ENCODE measurements around the gene UBE2D1.
A peak's percentile ranks its signal among the peaks of the same experiment; 100 is the strongest.

Gene UBE2D1

DNA sequence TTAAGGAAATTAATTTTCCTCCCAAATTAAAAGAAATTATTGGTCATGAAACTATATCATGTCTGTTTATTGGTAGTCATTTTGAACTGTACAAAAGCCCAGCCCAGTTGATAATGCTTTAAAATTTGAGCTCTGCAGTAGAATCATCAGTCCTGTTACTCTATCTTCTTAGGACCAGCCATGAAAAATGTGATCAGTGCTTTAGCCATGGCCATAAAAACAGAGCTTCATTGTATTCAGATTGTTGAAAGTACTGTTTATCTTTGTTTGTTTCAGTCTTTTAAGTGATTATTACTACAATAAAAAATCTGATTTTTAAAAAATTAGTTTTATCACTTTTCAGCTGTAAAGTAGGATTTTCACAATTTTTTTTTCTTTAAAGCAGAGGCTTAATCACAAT is 36.7 kb downstream of the UBE2D1 start:
- no peak for DNase-seq
- in situ Hi-C loops (cut with MboI; ENCODE audit: low pct_unique_long_range_greater_than_20kb, low sequenced_read_pairs), result no loop called here

DNA sequence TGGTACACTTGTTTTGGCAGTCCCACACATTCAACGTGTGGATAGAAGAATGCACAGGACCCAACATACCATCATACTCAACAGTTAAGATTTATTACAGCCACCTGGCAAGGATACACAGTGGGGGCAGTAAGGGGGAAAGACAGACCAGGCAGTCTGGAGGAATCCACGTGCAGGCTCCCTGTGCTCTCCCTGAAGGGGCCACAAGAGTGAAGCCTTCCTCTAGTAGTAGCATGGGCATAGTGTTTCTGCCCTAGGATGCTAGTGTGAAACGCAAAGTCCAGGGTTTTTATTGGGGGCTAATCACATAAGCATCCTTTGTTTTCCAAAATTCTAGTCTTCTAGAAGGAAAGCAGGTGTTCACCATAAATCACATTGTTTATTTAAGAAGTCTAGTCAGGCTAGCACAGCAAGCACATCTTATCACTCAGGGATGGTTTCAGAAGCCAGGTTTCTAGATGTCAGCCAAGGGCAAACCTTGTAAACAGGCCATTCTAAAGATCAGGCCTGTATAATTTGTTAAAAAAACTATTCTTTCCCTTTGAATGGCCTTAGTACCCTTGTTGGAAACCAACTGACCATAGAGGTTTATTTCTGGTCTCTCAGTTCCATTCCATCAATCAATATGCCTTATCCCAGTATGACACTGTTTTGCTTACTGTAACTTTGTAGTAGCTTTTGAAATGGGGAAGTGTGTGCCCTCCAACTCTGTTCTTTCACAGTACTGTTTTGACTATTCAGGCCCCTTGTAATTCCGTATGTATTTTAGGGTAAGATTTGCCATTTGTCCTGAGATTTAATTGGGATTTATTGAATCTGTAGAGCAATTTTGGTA is 38.0 kb downstream of the UBE2D1 start:
- DNase-seq, result no peak
- in situ Hi-C loops (cut with MboI; ENCODE audit: low pct_unique_long_range_greater_than_20kb, low sequenced_read_pairs), result no loop called here

DNA sequence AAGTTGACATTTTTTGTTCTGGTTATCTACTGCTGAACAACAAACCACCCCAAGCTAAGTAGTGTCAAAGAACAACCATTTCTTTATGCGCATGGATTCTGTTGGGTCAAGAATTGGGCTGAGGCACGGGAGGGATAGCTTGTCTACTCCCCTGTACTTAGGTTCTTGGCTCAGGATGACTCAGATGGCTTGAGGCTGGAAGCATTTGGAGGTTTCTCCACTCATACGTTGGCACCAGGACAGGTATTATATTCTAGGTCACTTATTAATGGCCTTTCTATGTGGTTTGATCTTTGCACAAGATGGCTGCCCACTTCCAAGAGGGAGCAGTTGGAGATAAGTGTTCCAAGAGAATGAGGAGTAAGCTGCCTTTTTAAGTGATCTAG is 38.6 kb downstream of the UBE2D1 start:
- in situ Hi-C loops (cut with MboI; ENCODE audit: low pct_unique_long_range_greater_than_20kb, low sequenced_read_pairs), result no loop called here
- no peak for DNase-seq

DNA sequence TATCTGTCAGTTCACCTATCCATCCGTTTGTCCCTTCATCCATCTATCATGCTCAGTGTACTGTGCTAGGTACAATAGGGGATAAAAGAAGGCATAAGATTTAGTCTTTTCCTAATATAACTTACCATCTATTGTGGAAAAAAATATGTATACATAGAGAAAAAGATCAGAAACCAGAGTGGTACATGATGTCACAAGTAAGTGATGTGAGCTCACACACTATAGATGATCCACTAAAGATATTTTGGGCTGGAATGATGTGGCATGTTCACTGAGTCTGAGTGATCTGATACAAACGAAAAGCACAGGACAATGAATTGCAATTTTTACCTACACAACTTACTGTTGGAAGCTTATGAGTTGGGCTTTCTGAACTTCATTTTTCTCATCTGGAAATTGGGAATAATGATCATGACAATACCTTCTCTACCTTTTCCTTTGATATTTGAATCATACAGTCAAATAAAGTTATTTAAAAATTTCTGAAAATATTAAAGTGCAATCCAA is 47.7 kb downstream of the UBE2D1 start:
- in situ Hi-C loops (cut with MboI; ENCODE audit: low pct_unique_long_range_greater_than_20kb, low sequenced_read_pairs), result no loop called here
- no peak for DNase-seq

DNA sequence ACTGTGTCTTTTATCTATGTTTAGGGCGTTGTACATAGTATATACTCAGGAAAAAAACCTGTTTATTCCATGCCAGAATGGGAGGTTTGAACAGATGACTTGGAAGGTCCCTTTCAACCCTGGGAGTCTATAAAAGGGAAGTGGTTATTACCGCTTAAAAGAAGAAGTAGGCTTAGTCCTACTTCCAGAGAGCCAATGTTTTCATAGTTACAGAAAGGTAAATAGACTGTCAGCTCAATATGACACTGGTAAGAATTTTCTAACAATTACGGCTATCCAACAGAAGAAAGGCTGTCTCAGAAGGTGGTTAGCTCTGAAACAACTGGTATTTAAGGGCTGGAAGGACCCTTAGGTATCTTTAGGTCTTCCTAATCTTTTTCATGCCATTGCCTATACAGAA is 49.3 kb downstream of the UBE2D1 start:
- in situ Hi-C loops (cut with MboI; ENCODE audit: low pct_unique_long_range_greater_than_20kb, low sequenced_read_pairs), result no loop called here
- DNase-seq, result peak; percentile 85

DNA sequence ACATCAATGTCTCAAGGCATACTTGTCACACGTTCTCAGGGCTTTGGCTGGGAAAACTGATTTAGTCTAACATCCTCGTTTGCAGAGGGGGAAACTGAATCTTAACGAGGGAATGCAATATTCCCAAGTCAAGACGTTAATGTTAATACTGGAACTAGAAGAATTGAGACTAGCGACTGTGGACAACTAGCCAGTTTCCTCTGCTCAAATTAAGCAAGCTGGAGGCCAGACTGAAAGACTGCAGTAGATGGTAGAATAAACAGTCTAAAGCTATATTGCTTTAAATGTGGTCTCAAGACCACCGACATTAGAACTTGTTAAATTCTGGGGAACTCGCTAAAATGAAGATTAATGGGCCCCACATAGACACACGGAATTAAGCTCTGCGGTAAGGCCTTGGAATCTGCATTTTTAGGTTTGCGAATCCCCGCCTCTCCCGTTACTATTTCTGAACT is 49.8 kb downstream of the UBE2D1 start:
- no peak for DNase-seq

DNA sequence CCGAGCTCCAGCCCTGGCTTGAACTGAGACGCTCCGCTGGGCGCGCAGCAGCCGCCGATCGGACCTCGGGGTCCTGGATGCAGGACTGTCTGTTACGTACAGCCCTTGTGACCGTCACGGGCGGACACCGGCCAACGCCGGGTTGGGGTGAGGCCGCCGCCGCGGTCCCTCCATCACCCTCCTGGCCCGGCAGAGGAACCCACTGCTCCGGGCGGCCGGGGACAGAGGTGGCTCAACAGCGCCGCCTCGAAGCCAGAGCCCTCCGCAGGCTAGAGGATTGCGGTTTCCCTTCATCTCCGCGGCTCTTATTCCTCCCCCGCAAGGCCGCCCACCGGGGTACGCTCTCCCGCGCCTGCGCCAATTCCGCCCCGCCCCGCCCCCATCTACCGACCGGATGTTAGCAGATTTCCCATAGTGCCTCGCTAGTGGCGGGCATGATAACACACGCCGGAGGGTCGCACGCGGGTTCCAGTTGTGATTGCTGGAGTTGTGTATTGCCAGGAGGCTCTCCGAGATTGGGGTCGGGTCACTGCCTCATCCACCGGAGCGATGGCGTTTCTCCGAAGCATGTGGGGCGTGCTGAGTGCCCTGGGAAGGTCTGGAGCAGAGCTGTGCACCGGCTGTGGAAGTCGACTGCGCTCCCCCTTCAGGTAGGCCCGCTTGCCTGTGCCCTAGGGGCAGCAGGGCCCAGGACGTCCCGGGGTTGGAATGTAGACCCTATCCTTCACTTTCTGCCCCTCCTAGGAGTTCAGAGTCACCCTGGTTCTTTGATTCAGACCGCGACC is 50.4 kb downstream of the UBE2D1 start, which contains the start of gene TFAM:
Gene TFAM (plus strand): TSS at position 412 of the 785 bp plus-strand sequence. CDS start 138 bp downstream, at position 550.
- in situ Hi-C loops (cut with MboI; ENCODE audit: low pct_unique_long_range_greater_than_20kb, low sequenced_read_pairs), result no loop called here
- peak; percentile 96 for DNase-seq

More for the DNA sequence above, 49.8 kb downstream of the UBE2D1 start:
- in situ Hi-C loops (cut with MboI; ENCODE audit: low pct_unique_long_range_greater_than_20kb, low sequenced_read_pairs), result no loop called here

DNA sequence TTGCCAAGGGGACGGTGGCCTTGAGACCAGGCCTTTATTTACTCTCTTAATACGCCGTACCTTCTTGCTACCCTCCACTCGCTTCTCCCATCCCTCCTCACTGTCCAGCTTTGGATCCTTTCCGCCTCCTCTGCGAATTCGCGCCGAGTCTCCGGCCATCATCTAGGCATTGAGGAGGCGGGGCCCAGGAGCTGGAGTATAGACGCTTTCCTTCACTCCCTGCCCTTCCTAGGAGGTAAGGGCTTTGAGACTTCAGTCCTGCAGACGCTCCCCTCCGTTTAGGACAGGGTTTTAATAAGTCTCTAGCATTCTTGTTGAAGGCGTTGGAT is 50.9 kb downstream of the UBE2D1 start:
- no peak for DNase-seq
- in situ Hi-C loops (cut with MboI; ENCODE audit: low pct_unique_long_range_greater_than_20kb, low sequenced_read_pairs), result no loop called here

DNA sequence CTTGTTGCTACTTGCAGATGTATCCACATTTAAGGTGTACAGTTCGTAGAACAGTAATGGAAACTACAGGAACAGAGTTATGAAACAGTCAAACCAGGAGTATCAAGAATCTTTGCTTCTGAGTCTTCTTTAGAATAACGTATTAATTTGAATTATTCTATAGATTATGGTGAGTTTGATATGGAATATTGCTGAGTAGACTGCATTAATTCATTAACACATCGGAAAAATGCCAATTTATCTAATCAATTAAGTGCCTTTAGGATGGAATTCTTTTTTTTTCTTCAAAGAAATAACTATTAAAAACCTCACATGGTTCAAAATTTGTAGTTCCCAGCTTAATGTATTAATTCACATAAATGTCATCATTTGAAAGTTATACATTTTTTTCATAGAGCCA is 54.2 kb downstream of the UBE2D1 start:
- no peak for DNase-seq
- in situ Hi-C loops (cut with MboI; ENCODE audit: low pct_unique_long_range_greater_than_20kb, low sequenced_read_pairs), result no loop called here

DNA sequence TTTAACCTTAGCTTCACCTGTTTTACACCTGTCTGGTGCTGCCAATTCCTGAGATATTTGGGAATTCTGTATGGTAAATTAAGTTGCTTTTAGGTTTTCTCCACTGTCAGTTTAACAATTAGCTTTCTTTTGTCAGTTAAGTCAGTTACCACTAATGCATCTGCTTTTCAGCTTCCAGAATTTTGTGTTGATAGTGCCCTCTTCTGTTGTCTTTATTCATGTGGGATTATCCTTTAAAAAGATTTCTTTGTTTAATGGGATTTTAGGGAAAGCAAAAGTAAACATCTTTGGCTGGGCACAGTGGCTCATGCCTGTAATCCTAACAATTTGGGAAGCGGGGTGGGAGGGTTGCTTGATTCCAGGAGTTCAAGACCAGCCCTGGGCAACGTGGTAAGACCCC is 58.5 kb downstream of the UBE2D1 start:
- in situ Hi-C loops (cut with MboI; ENCODE audit: low pct_unique_long_range_greater_than_20kb, low sequenced_read_pairs), result no loop called here
- no peak for DNase-seq

DNA sequence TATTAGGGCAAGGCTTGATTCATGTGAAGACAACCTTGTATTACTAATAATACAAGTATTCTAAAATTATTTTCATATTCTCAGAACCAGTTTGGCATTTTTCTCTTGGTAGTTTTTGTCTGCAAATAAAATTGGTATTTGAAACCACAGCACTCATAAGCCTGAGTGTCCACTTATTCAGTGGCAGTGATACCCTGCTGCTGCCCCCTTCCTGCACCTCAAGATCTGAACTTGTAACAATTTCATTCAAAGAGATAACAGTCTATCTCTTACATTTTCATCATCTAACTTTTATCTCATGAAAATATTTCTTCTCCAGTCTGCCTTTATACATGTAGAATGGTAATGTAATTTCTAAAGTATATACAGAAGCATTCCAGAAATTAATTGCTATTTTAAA is 59.7 kb downstream of the UBE2D1 start:
- DNase-seq, result no peak
- in situ Hi-C loops (cut with MboI; ENCODE audit: low pct_unique_long_range_greater_than_20kb, low sequenced_read_pairs), result no loop called here

DNA sequence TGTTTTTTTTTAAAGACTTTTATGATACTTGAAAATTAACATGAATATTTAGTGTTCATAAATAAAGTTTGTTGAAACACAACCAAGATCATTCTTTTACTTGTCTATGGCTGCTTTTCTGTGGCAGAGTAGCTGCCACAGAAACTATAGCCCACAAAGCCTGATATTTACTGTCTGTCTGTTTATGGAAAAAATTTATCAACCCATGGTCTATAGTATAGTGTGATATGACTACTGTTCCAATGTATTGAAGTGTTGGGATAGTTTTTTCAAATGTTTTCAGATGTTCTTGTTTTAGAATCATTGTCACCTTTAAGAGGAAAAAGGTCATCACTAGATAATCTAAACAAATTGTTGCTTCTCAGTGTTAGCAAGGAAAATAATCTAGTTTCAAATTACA is 61.3 kb downstream of the UBE2D1 start:
- in situ Hi-C loops (cut with MboI; ENCODE audit: low pct_unique_long_range_greater_than_20kb, low sequenced_read_pairs), result no loop called here
- DNase-seq, result no peak

DNA sequence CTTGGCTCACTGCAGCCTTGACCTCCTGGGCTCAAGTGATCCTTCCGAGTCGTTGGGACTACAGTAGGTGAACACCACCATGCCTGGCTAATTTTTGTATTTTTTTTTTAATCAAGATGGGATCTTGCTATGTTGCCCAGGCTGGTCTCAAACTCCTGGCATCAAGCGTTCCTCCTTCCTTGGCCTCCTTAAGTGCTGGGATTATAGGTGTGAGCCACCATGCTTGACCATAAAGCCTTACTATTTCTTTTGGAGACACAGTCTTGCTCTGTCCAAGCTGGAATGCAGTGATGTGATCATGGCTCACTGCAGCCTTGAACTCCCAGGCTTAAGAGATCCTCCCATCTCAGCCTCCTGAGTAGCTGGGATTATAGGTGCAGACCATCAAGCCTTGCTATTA is 63.0 kb downstream of the UBE2D1 start:
- DNase-seq, result no peak
- in situ Hi-C loops (cut with MboI; ENCODE audit: low pct_unique_long_range_greater_than_20kb, low sequenced_read_pairs), result no loop called here

DNA sequence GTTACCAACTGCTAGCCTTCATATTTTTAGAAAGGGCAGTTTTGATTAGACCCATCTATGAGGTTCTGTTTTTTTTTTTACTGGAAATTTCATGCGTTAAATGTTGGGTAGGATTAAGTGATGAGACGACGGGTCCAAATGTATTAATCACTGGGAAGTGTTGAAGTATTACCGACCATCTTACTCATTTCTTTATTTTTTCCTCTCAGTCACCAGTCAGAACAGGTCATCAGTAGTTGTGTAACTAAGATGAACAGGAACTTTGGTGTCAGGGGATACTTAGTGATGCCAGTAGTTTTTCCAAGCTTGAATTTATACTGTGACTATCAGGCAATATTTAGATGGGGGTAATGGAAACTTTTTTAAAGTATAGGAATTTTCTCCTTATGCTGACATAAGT is 64.6 kb downstream of the UBE2D1 start:
- in situ Hi-C loops (cut with MboI; ENCODE audit: low pct_unique_long_range_greater_than_20kb, low sequenced_read_pairs), result no loop called here
- DNase-seq, result no peak

DNA sequence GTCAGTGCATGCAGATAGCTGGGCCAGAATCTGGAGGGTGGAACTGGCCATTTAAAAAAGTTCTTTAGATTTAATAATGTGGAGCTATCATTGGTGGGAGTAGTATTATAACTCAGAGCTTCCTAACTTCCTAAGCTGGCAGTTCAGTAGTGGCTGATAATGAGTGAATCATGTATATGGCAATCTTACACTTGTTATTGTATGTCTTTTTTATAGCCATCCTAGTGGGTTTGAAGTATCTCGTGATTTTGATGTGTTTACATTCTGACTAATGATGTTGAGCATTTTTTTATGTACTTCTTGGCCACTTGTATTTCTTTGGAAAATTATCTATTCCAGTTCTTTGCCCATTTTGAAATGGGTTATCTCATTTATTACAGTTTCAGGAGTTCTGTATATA is 65.8 kb downstream of the UBE2D1 start:
- DNase-seq, result no peak
- in situ Hi-C loops (cut with MboI; ENCODE audit: low pct_unique_long_range_greater_than_20kb, low sequenced_read_pairs), result no loop called here

DNA sequence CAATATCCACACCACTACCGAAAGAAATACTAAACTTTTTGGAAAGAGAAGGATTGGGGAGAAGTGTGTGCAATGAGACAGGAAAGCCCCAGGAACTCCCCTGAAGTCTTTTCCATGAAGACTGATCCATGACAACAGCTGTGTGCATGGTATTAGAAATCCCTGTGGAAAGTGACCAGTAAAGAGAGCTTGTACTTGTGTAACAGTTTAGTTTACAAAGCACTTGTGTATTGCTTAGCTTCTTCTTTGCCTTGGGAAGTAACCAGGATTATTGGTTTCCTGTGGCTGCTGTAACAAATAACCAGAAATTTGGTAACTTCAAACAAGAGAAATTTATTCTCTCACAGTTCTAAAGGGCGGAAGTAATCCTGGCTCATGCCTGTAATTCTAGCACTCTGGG is 69.2 kb downstream of the UBE2D1 start:
- in situ Hi-C loops (cut with MboI; ENCODE audit: low pct_unique_long_range_greater_than_20kb, low sequenced_read_pairs), result no loop called here
- no peak for DNase-seq

DNA sequence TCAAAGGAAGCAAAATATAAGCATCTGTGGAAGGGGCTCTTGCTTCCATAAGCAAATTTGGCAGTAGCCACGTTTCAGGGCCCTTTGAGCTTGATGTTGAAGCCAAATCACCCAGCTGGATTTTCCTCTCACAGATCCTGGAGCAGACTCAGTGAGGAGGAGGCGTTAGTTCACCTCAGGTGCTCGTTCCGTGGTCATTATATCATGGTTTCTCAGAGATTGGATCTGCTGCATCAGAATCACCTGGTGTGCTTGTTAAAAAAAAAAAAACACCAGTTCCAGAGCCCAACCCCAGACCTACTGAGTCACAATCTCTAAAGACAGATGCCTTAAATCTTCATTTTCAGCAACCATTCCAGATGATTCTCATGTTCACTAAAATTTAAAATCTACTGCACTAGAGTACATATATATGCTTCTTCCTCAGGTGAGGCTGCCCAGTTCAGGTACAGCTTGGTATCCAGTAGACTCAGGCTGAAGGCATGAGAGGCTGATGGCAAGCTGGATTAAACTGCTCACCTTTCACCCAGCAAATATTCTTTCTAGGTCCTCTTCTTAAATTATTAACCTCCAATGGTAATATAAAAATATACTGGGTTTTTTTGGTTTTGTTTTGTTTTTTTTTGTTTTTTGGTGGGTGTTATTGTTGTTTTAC is 75.3 kb downstream of the UBE2D1 start:
- no peak for DNase-seq
- in situ Hi-C loops (cut with MboI; ENCODE audit: low pct_unique_long_range_greater_than_20kb, low sequenced_read_pairs), result no loop called here

DNA sequence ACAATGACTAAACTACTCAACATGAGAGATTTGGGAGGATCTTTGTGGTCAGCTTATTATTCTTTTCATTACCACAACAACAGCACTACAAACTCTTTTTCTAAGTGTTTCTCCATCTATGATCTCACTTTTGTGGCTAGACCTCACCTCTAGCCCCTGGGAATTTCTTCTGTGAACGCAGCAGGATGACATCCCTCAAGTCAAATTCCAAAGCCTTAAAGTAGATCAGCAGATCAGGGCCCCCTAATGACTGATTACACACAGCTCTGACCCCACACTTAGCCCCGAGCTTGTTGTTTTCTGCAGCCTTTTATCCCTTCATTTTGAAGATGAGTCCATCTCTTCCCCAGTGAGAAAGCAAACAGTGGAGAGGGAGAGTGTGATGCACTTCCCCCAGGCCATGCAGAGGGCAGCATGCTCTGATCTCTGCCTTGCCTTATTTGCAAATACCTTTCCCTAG is 77.7 kb downstream of the UBE2D1 start:
- in situ Hi-C loops (cut with MboI; ENCODE audit: low pct_unique_long_range_greater_than_20kb, low sequenced_read_pairs), result no loop called here

DNA sequence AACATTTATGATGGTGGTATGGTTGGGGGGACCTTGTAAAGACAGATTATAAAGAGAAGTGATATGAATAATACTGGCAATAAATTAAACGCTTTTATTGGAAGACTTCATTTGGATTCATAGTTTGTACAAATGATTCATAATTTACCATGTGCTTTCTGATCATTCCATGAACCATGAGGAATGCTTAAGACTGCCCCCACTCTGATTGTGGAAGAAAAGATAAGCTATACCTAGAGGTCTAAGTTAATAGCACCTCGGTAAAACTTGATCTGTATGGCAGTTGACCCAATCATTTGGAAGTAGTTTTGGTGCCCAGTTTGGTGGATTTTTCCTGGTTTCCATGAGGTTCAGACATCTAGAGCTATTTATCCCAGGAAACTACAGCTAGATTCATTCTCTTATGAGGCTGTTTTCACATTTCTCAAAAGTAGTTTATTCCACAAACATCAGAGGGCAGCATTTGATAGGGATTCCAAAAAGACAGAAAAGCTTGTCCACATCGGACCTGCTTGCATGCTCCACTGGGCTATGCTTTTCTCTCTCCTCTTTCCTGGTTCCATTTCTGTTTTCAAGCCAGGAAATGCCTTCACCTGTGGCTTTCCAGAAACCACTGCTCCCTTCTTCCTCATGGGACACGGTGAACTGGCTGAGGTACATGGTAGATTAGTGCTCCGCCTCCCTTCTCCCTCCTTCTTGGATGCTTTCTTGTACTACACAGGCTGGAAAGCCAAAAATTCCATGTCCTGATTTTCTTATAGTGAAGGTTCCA is 79.7 kb downstream of the UBE2D1 start:
- in situ Hi-C loops (cut with MboI; ENCODE audit: low pct_unique_long_range_greater_than_20kb, low sequenced_read_pairs), result no loop called here
- DNase-seq, result peak; percentile 33

More for the DNA sequence above, 77.7 kb downstream of the UBE2D1 start:
- DNase-seq, result no peak

Measured in KBM-7 (cell line).